Stomach (tissue), 9 donors: Measurements from ENCODE around the gene E2F8. TPM values are rescaled to one million over a fixed set of nuclear protein-coding genes. Genes with fewer than 3 reads are reported as not detected.
A peak's percentile ranks its signal among the peaks of the same experiment; 100 is the strongest.

Experiments used
- DNase-seq, 2 donors: peaks; one replicate each; pipeline versions ENCODE4 v3.0.0 to v3.0.0-alpha.2; 2013 to 2019
- H3K27ac ChIP-seq, 5 donors: fragments of 200-600 bp in 4 of 5; sonication (generic) in 4 of 5; one replicate each; pipeline ENCODE4 v1.5.1; 2013 to 2019; ENCODE audit warnings: mild to moderate bottlenecking in 1 of 5, moderate library complexity in 1 of 5
- H3K27me3 ChIP-seq, 3 donors: fragments of 200-600 bp; sonication (generic); one replicate each; pipeline ENCODE4 v1.5.1; 2017 to 2019; ENCODE audit warnings: mixed run types in 1 of 3
- H3K36me3 ChIP-seq, 4 donors: fragments of 200-600 bp; sonication (generic); 1 replicate in 3 of 4; 2 replicates in 1 of 4; pipeline ENCODE4 v1.5.1; 2016 to 2019
- H3K4me1 ChIP-seq, 4 donors: fragments of 200-600 bp; sonication (generic); one replicate each; pipeline ENCODE4 v1.5.1; 2016 to 2019
- H3K4me3 ChIP-seq, 4 donors: fragments of 200-600 bp; sonication (generic) in 3 of 4; one replicate each; pipeline ENCODE4 v1.5.1; 2016 to 2019; ENCODE audit warnings: mild to moderate bottlenecking in 1 of 4
- H3K9me3 ChIP-seq, 4 donors: fragments of 200-600 bp; sonication (generic); one replicate each; pipeline ENCODE4 v1.5.1; 2016 to 2019
- CTCF ChIP-seq, 7 experiments: fragments of 450-650 bp in 4 of 7; fragments of 200-600 bp in 3 of 7; sonication (generic) in 3 of 7; IDR thresholded peaks; one replicate each; pipeline ENCODE4 v1.5.1; 2016 to 2019; ENCODE audit warnings: antibody characterized with exemption in 7 of 7, control low read depth in 2 of 7, mild to moderate bottlenecking in 1 of 7
- EP300 ChIP-seq: sonication (generic); formaldehyde crosslinking; IDR thresholded peaks from one replicate; pipeline ENCODE4 v1.6.1; 2017; ENCODE audit warnings: antibody characterized with exemption
- POLR2A ChIP-seq, 4 donors: fragments of 450-650 bp; IDR thresholded peaks; one replicate each; pipeline ENCODE4 v1.6.1; 2016; ENCODE audit warnings: antibody characterized with exemption in 4 of 4, control low read depth in 2 of 4, mild to moderate bottlenecking in 1 of 4, moderate library complexity in 1 of 4
- POLR2AphosphoS5 ChIP-seq, 3 donors: sonication (generic); formaldehyde crosslinking; IDR thresholded peaks; one replicate each; pipeline ENCODE4 v1.6.1; 2016; ENCODE audit warnings: antibody characterized with exemption in 3 of 3
- WGBS, 5 donors: extraction: QIAGEN DNeasy Blood & Tissue Kit in 3 of 5; methylation state at CpG; one replicate each; pipeline versions ENCODE4 v1.1.5 to v1.1.7; 2013 to 2018; 5-methylcytosine and 5-hydroxymethylcytosine counted together
- intact Hi-C: fragments of 100-400 bp; cut with DNase I; formaldehyde crosslinking; loops from one replicate; pipeline ENCODE4 v1.15.1; 2023; ENCODE audit warnings: low total_unique reads
- polyA plus RNA-seq, 3 donors: library from polyadenylated mRNA; stranded (reverse); fragments of 200-250 nt; gene quantifications; one replicate each; pipeline ENCODE4 v1.2.3, GENCODE V29; 2013
- total RNA-seq, 5 donors: library from RNA; depleted of rRNA; stranded (reverse); fragments of >200 nt; gene quantifications; one replicate each; pipeline versions ENCODE4 v1.1.0 to v1.2.3, GENCODE V29; 2014 to 2016
- donor health status: healthy with polysubstance abuse.
- donor health status: Bipolar disorder and iron deficiency.
- donor health status: healthy.

E2F8 gene
- total and polyA plus RNA-seq, 8 donors = 0.89 to 13.0 (median 3.2) TPM

DNA sequence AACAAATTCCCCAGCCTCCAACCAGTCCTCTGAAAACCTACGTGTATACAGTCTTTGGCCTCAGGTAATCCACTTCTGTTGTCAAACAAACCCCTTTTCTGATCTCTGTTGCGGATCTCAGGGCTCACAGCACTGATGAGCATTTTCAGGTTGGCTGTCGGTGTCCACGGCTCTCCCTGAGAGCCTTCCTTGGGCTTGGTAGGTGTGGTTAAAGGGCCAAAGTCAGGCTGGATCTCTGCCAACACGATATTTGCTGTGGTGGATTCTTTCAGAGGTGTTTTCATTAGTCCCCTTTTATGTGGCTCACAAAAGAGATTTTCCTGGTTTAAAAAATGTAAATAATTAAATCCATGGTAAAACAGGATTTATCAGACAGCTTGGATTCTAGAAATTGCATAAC, 2.9 kb downstream of the E2F8 start:
- 29 to 64% (median 44%) methylated on average over 5 of the region's 5 CpGs for WGBS, 5 donors

GRCh38 chr11:19237381-19237780, 3.4 kb downstream of the E2F8 start:
- 33 to 68% (median 48%) methylated on average over 8 of the region's 8 CpGs for WGBS, 5 donors
- TF ChIP-seq EP300 = no peak
- no peak for TF ChIP-seq POLR2A (IDR thresholded peaks at IDR 0.05)
- TF ChIP-seq CTCF (IDR thresholded peaks at IDR 0.05) = no peak
- no peak for TF ChIP-seq POLR2AphosphoS5 (IDR thresholded peaks at IDR 0.05)
- peaks cover 9 to 59% (median 16%) of the 10 kb centered on the region in 3 donors for H3K27me3 ChIP-seq

More for the DNA sequence above, 2.9 kb downstream of the E2F8 start:
- Histone ChIP-seq H3K4me1 (peaks cover 15 to 48% (median 31%) of the 10 kb centered on the region in 4 donors), H3K27ac (no peak overlapping the region), H3K9me3 (no peaks in the 10 kb centered on the region), H3K27me3 (peaks cover 12 to 63% (median 21%) of the 10 kb centered on the region in 3 donors), H3K4me3 (no peak overlapping the region), H3K36me3 (no peaks in the 10 kb centered on the region)
- intact Hi-C loops = no loop called here
- TF ChIP-seq POLR2AphosphoS5 (IDR thresholded peaks at IDR 0.05) (no peak), CTCF (IDR thresholded peaks at IDR 0.05) (no peak), EP300 (no peak), POLR2A (IDR thresholded peaks at IDR 0.05) (no peak)
- peak; percentile 66 to 80 for DNase-seq

GRCh38 chr11:19234231-19234817, 6.4 kb downstream of the E2F8 start:
- Histone ChIP-seq H3K27ac (no peak overlapping the region), H3K9me3 (no peaks in the 10 kb centered on the region), H3K4me1 (peaks cover 0 to 21% (median 3%) of the 10 kb centered on the region in 4 donors), H3K36me3 (peaks cover 0 to 4% (median 0%) of the 10 kb centered on the region in 4 donors), H3K27me3 (peaks cover 0 to 30% (median 0%) of the 10 kb centered on the region in 3 donors), H3K4me3 (no peak overlapping the region)
- 93 to 97% (median 96%) methylated on average over 5 of the region's 5 CpGs for WGBS, 5 donors
- no peak for TF ChIP-seq POLR2AphosphoS5 (IDR thresholded peaks at IDR 0.05)
- no peak for TF ChIP-seq POLR2A (IDR thresholded peaks at IDR 0.05)
- no peak for TF ChIP-seq EP300
- no peak for TF ChIP-seq CTCF (IDR thresholded peaks at IDR 0.05)
- intact Hi-C loops = no loop called here
- no peak for DNase-seq

More at GRCh38 chr11:19237381-19237780, 3.4 kb downstream of the E2F8 start:
- DNase-seq = no peak
- no peak overlapping the region for H3K4me3 ChIP-seq
- no peak overlapping the region for H3K27ac ChIP-seq
- H3K36me3 ChIP-seq = no peaks in the 10 kb centered on the region
- no peaks in the 10 kb centered on the region for H3K9me3 ChIP-seq
- intact Hi-C loops = no loop called here
- H3K4me1 ChIP-seq = peaks cover 14 to 44% (median 27%) of the 10 kb centered on the region in 4 donors

GRCh38 chr11:19232910-19233503, 7.7 kb downstream of the E2F8 start:
- Histone ChIP-seq H3K36me3 (peaks cover 0 to 12% (median 0%) of the 10 kb centered on the region in 4 donors), H3K27ac (peak overlapping the region in 1 of 5 donors; percentile 37), H3K9me3 (no peaks in the 10 kb centered on the region), H3K27me3 (peaks cover 0 to 19% (median 0%) of the 10 kb centered on the region in 3 donors), H3K4me1 (peaks cover 0 to 11% (median 3%) of the 10 kb centered on the region in 4 donors), H3K4me3 (no peak overlapping the region)
- no peak for DNase-seq
- intact Hi-C loops = no loop called here
- 43 to 55% (median 48%) methylated on average over 6 of the region's 6 CpGs for WGBS, 5 donors
- TF ChIP-seq POLR2A (IDR thresholded peaks at IDR 0.05) (no peak), POLR2AphosphoS5 (IDR thresholded peaks at IDR 0.05) (no peak), CTCF (IDR thresholded peaks at IDR 0.05) (no peak), EP300 (no peak)
